Lung (tissue), 12 donors: ENCODE results near the gene SETDB1. TPM values are rescaled to one million over a fixed set of nuclear protein-coding genes. Genes with fewer than 3 reads are reported as not detected.

ENCODE experiments used
- ATAC-seq: fragments of 200-7000 bp; cut with Tn5 transposase; one replicate; pipeline ENCODE4 v1.9.1; 2020; ENCODE audit warnings: moderate number of reproducible peaks; ENCODE audit not compliant: insufficient read depth, low FRiP score
- DNase-seq, 3 donors: peaks; one replicate each; pipeline ENCODE4 v3.0.0-alpha.2; 2013 to 2017
- H3K27ac ChIP-seq, 2 donors: one replicate each; pipeline ENCODE4 v1.5.1; 2013; ENCODE audit warnings: mild to moderate bottlenecking in 2 of 2, moderate library complexity in 2 of 2, control low read depth in 1 of 2, inconsistent platforms in 1 of 2, low read depth in 1 of 2, low read length in 1 of 2
- H3K27me3 ChIP-seq, 3 donors: one replicate each; pipeline ENCODE4 v1.5.1; 2013; ENCODE audit warnings: low read length in 2 of 3; ENCODE audit not compliant: control insufficient read depth in 3 of 3, insufficient read depth in 3 of 3
- H3K36me3 ChIP-seq, 4 donors: one replicate each; pipeline ENCODE4 v1.5.1; 2013; ENCODE audit warnings: low read length in 4 of 4, mild to moderate bottlenecking in 1 of 4, moderate library complexity in 1 of 4; ENCODE audit not compliant: control insufficient read depth in 4 of 4, insufficient read depth in 4 of 4
- H3K4me1 ChIP-seq, 5 donors: one replicate each; pipeline ENCODE4 v1.5.1; 2013; ENCODE audit warnings: low read length in 5 of 5, mild to moderate bottlenecking in 2 of 5, moderate library complexity in 1 of 5; ENCODE audit not compliant: control insufficient read depth in 5 of 5, insufficient read depth in 5 of 5
- H3K4me3 ChIP-seq: one replicate; pipeline ENCODE4 v1.5.1; 2013; ENCODE audit warnings: mild to moderate bottlenecking, control low read depth, moderate library complexity
- H3K9ac ChIP-seq, 2 donors: one replicate each; pipeline ENCODE4 v1.5.1; 2013; ENCODE audit warnings: low read length in 2 of 2, control low read depth in 1 of 2; ENCODE audit not compliant: insufficient read depth in 1 of 2
- H3K9me3 ChIP-seq, 4 donors: one replicate each; pipeline ENCODE4 v1.5.1; 2013; ENCODE audit warnings: low read length in 3 of 4, mild to moderate bottlenecking in 1 of 4, moderate library complexity in 1 of 4; ENCODE audit not compliant: control insufficient read depth in 4 of 4, insufficient read depth in 3 of 4
- CTCF ChIP-seq: IDR thresholded peaks from 2 replicates; pipeline ENCODE4 v1.5.1; 2012; ENCODE audit warnings: mild to moderate bottlenecking; ENCODE audit errors: control extremely low read depth, extremely low read depth
- WGBS, 2 donors: extraction: QIAGEN DNeasy Blood & Tissue Kit; methylation state at CpG; one replicate each; pipeline ENCODE4 v1.1.7; 2013; 5-methylcytosine and 5-hydroxymethylcytosine counted together
- polyA plus RNA-seq, 2 donors: library from polyadenylated mRNA; stranded (reverse); fragments of 200-250 nt; gene quantifications; one replicate each; pipeline ENCODE4 v1.2.1, GENCODE V29; 2013
- total RNA-seq, 2 donors: library from RNA; depleted of rRNA in 1 of 2; stranded (reverse); fragments of >200 nt in 1 of 2; gene quantifications; one replicate each; pipeline ENCODE4 v1.2.1, GENCODE V29; 2014 to 2021
- donor health status: control.
- donor health status: control.
- donor health status: Bipolar disorder and iron deficiency.
- donor health status: healthy.
- donor health status: DM: yes; HTN: yes; CAD: no.

The SETDB1 gene
- total and polyA plus RNA-seq, 4 donors = 20.0 to 56.2 (median 32.6) TPM

GRCh38 chr1:150905301-150905700 lies 20.9 kb upstream of the SETDB1 start:
- 96 to 97% methylated on average over 6 of the region's 6 CpGs for WGBS, 2 donors
- no peak for ATAC-seq
- no peak for DNase-seq

GRCh38 chr1:150906329-150906728 lies 19.8 kb upstream of the SETDB1 start:
- ATAC-seq (no peak), DNase-seq (peak in 1 of 3 donors; percentile 51)
- no peak for TF ChIP-seq CTCF
- no peaks in the 10 kb centered on the region for H3K4me1 ChIP-seq
- H3K9me3 ChIP-seq = no peaks in the 10 kb centered on the region
- H3K27ac ChIP-seq = no peak overlapping the region
- H3K36me3 ChIP-seq = no peaks in the 10 kb centered on the region
- no peak overlapping the region for H3K4me3 ChIP-seq
- H3K9ac ChIP-seq = no peak overlapping the region
- 66 to 74% methylated on average over 1 of the region's 1 CpG for WGBS, 2 donors
- H3K27me3 ChIP-seq = no peaks in the 10 kb centered on the region

More at GRCh38 chr1:150905301-150905700, 20.9 kb upstream of the SETDB1 start:
- Histone ChIP-seq H3K4me1 (no peaks in the 10 kb centered on the region), H3K9me3 (no peaks in the 10 kb centered on the region), H3K27ac (no peak overlapping the region), H3K36me3 (no peaks in the 10 kb centered on the region), H3K27me3 (no peaks in the 10 kb centered on the region), H3K4me3 (no peak overlapping the region), H3K9ac (no peak overlapping the region)
- no peak for TF ChIP-seq CTCF

GRCh38 chr1:150906813-150907212 lies 19.4 kb upstream of the SETDB1 start:
- Histone ChIP-seq H3K9ac (no peak overlapping the region), H3K27ac (no peak overlapping the region), H3K27me3 (no peaks in the 10 kb centered on the region), H3K4me3 (no peak overlapping the region), H3K36me3 (no peaks in the 10 kb centered on the region), H3K4me1 (no peaks in the 10 kb centered on the region), H3K9me3 (no peaks in the 10 kb centered on the region)
- TF ChIP-seq CTCF = no peak
- DNase-seq (no peak), ATAC-seq (no peak)
- 76 to 88% methylated on average over 2 of the region's 2 CpGs for WGBS, 2 donors

- TF ChIP-seq CTCF = no peak
- H3K27me3 ChIP-seq = no peaks in the 10 kb centered on the region
- DNase-seq (no peak), ATAC-seq (no peak)
- no peak overlapping the region for H3K9ac ChIP-seq
- no peak overlapping the region for H3K4me3 ChIP-seq
- H3K9me3 ChIP-seq = no peaks in the 10 kb centered on the region
- WGBS, 2 donors = 87 to 88% methylated on average over 4 of the region's 4 CpGs
- no peaks in the 10 kb centered on the region for H3K4me1 ChIP-seq
- H3K36me3 ChIP-seq = no peaks in the 10 kb centered on the region
- H3K27ac ChIP-seq = no peak overlapping the region
Observed at GRCh38 chr1:150909585-150910180, 16.5 kb upstream of the SETDB1 start.
